Activated CD4-positive, alpha-beta T cell treated with anti-CD3 and anti-CD28 coated beads, Interleukin-2, amount 50 U/mL, for 24 hours (primary cell): Measurements from ENCODE around the gene TPBGL.

ENCODE experiments used
- DNase-seq, 2 donors: peaks; one replicate each; pipeline ENCODE4 v3.0.0-alpha.2; 2020; ENCODE audit warnings: low read depth in 1 of 2, low spot score in 1 of 2

The TPBGL gene

DNA sequence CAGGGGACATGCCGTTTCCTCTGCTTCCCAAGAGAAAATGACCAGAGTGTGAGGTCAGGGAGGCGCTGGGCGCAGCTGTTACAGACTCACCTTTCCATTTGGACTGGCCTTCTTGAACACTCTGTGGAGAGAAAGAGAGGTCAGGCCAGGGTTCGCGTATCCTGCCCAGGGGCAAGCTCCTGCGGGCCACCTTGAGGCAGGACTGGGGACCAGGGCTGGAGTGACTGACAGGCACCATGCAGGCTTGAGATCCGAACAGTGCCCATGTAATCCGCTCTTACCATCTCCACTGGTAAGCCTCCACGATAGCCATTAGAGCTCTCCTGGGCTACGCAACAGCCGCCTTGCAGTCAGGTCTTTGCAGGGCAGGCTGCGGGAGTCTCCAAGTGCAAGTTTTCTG, 49.3 kb downstream of the TPBGL start:
- no peak for DNase-seq

DNA sequence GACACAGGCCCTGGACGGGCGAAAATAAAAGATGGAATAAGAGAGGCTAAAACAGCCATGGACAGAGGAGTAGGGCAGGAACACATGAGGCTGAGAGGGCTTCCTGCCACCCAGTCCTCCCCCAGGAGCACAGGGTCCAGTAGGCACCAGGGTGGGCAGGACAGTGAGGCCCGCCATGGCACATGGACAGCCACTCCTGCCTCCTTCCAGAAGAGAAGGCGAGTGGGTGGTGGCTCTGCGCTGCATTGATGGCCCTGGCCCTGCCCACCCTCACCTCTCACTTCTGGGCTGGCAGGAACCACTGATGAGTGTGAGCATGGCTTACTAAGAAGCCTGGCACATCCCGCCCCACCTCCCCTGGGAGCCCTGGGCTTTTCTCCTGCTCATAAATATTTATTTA, 51.2 kb downstream of the TPBGL start:
- DNase-seq: no peak

- no peak for DNase-seq
Measured at GRCh38 chr11:75292943-75293342, 52.4 kb downstream of the TPBGL start.
